Parathyroid adenoma (tissue), 2 donors: ENCODE measurements around the gene HK3.

ENCODE experiments used
- H2AFZ ChIP-seq: fragments of 300-600 bp; sonication (generic); one replicate; pipeline ENCODE4 v1.7.0; 2017; ENCODE audit warnings: antibody characterized with exemption, mild to moderate bottlenecking
- H3K27ac ChIP-seq: fragments of 300-600 bp; sonication (generic); one replicate; pipeline ENCODE4 v1.7.0; 2017
- H3K27me3 ChIP-seq: fragments of 300-600 bp; sonication (generic); one replicate; pipeline ENCODE4 v1.7.0; 2017; ENCODE audit warnings: low read length; ENCODE audit not compliant: control insufficient read depth, insufficient read depth
- H3K36me3 ChIP-seq: fragments of 300-600 bp; sonication (generic); one replicate; pipeline ENCODE4 v1.7.0; 2017; ENCODE audit warnings: low read length; ENCODE audit not compliant: control insufficient read depth, insufficient read depth
- H3K4me1 ChIP-seq: fragments of 300-600 bp; sonication (generic); one replicate; pipeline ENCODE4 v1.7.0; 2017; ENCODE audit warnings: control low read depth
- H3K4me2 ChIP-seq: fragments of 300-600 bp; sonication (generic); one replicate; pipeline ENCODE4 v1.7.0; 2017; ENCODE audit warnings: low read length
- H3K4me3 ChIP-seq: fragments of 300-600 bp; sonication (generic); one replicate; pipeline ENCODE4 v1.7.0; 2017; ENCODE audit warnings: low read depth, low read length
- H3K79me2 ChIP-seq: fragments of 300-600 bp; sonication (generic); one replicate; pipeline ENCODE4 v1.7.0; 2017; ENCODE audit warnings: control low read depth
- H3K9ac ChIP-seq: fragments of 300-600 bp; sonication (generic); one replicate; pipeline ENCODE4 v1.7.0; 2017; ENCODE audit warnings: mild to moderate bottlenecking
- H3K9me3 ChIP-seq: fragments of 300-600 bp; sonication (generic); one replicate; pipeline ENCODE4 v1.7.0; 2017; ENCODE audit warnings: low read length; ENCODE audit not compliant: control insufficient read depth
- CTCF ChIP-seq: fragments of 300-600 bp; sonication (generic); IDR thresholded peaks from one replicate; pipeline ENCODE4 v1.7.0; 2017; ENCODE audit warnings: antibody characterized with exemption, mild to moderate bottlenecking
- donor health status: primary hyperparathyroidism.

HK3 gene

GRCh38 chr5:176859916-176860315, 39.2 kb downstream of the HK3 start:
- Histone ChIP-seq H3K79me2 (peaks cover 7% of the 10 kb centered on the region), H3K4me3 (no peak overlapping the region), H3K36me3 (no peaks in the 10 kb centered on the region), H2AFZ (no peak overlapping the region), H3K27ac (no peak overlapping the region), H3K9me3 (no peaks in the 10 kb centered on the region), H3K9ac (no peak overlapping the region), H3K4me1 (no peaks in the 10 kb centered on the region), H3K4me2 (no peak overlapping the region), H3K27me3 (peaks cover 7% of the 10 kb centered on the region)
- TF ChIP-seq CTCF, result no peak

- peaks cover 7% of the 10 kb centered on the region for H3K79me2 ChIP-seq
- no peak overlapping the region for H3K27ac ChIP-seq
Observed at GRCh38 chr5:176857894-176858273, 41.3 kb downstream of the HK3 start.

GRCh38 chr5:176857216-176857893, 41.8 kb downstream of the HK3 start:
- no peaks in the 10 kb centered on the region for H3K27me3 ChIP-seq
- H3K4me3 ChIP-seq, result no peak overlapping the region
- TF ChIP-seq CTCF, result no peak
- H3K9ac ChIP-seq, result no peak overlapping the region
- H3K4me1 ChIP-seq, result peaks cover 9% of the 10 kb centered on the region
- no peaks in the 10 kb centered on the region for H3K36me3 ChIP-seq
- H3K9me3 ChIP-seq, result no peaks in the 10 kb centered on the region
- H3K27ac ChIP-seq, result no peak overlapping the region
- no peak overlapping the region for H2AFZ ChIP-seq
- H3K4me2 ChIP-seq, result no peak overlapping the region
- peaks cover 7% of the 10 kb centered on the region for H3K79me2 ChIP-seq

More at GRCh38 chr5:176857894-176858273, 41.3 kb downstream of the HK3 start:
- H2AFZ ChIP-seq, result no peak overlapping the region
- H3K9ac ChIP-seq, result no peak overlapping the region
- no peak overlapping the region for H3K4me2 ChIP-seq
- H3K27me3 ChIP-seq, result peaks cover 4% of the 10 kb centered on the region
- no peak for TF ChIP-seq CTCF
- no peaks in the 10 kb centered on the region for H3K36me3 ChIP-seq
- H3K4me3 ChIP-seq, result no peak overlapping the region
- peaks cover 4% of the 10 kb centered on the region for H3K4me1 ChIP-seq
- no peaks in the 10 kb centered on the region for H3K9me3 ChIP-seq

GRCh38 chr5:176856746-176857145, 42.4 kb downstream of the HK3 start:
- Histone ChIP-seq H3K9ac (no peak overlapping the region), H3K79me2 (peaks cover 7% of the 10 kb centered on the region), H3K27ac (no peak overlapping the region), H3K36me3 (no peaks in the 10 kb centered on the region), H3K4me3 (no peak overlapping the region), H3K4me1 (peaks cover 14% of the 10 kb centered on the region), H3K27me3 (no peaks in the 10 kb centered on the region), H3K4me2 (no peak overlapping the region), H2AFZ (no peak overlapping the region), H3K9me3 (no peaks in the 10 kb centered on the region)
- TF ChIP-seq CTCF, result no peak

- Histone ChIP-seq H3K9me3 (no peaks in the 10 kb centered on the region), H3K79me2 (peaks cover 7% of the 10 kb centered on the region), H2AFZ (no peak overlapping the region), H3K4me2 (no peak overlapping the region), H3K27ac (no peak overlapping the region), H3K36me3 (no peaks in the 10 kb centered on the region), H3K9ac (no peak overlapping the region), H3K27me3 (no peaks in the 10 kb centered on the region), H3K4me1 (peaks cover 14% of the 10 kb centered on the region), H3K4me3 (no peak overlapping the region)
- TF ChIP-seq CTCF, result no peak
Observed at GRCh38 chr5:176855598-176855997, 43.5 kb downstream of the HK3 start.
